ENCODE results near the gene PARP16. TPM values are rescaled to one million over a fixed set of nuclear protein-coding genes. Genes with fewer than 3 reads are reported as not detected.
"Not testable (repeated sequence)": the region's sequence is repeated elsewhere in the genome, so short reads cannot be mapped to it uniquely, and the experiment has no call there.

The PARP16 gene
- total and polyA plus RNA-seq, 11 donors, result 2.7 to 7.0 (median 4.8) TPM

- no peak for TF ChIP-seq CTCF (IDR thresholded peaks at IDR 0.05)
- TF ChIP-seq POLR2A (IDR thresholded peaks at IDR 0.05), result no peak
- 96 to 97% (median 97%) methylated on average over 6 of the region's 6 CpGs for WGBS, 4 donors
- peaks cover 0 to 29% (median 16%) of the 10 kb centered on the region in 12 donors for H3K4me1 ChIP-seq
- H3K4me3 ChIP-seq, result no peak overlapping the region
- no peak for ATAC-seq
- H3K27ac ChIP-seq, result no peak overlapping the region
- no peaks in the 10 kb centered on the region for H3K36me3 ChIP-seq
- H3K9me3 ChIP-seq, result no peaks in the 10 kb centered on the region
- H3K27me3 ChIP-seq, result no peaks in the 10 kb centered on the region
- intact Hi-C loops (cut with DNase I), result no loop called here
- no peak for DNase-seq
Observed at GRCh38 chr15:65246939-65247338, 39.7 kb downstream of the PARP16 start.

GRCh38 chr15:65246026-65246714 is 40.5 kb downstream of the PARP16 start:
- no peaks in the 10 kb centered on the region for H3K27me3 ChIP-seq
- peaks cover 0 to 29% (median 16%) of the 10 kb centered on the region in 12 donors for H3K4me1 ChIP-seq
- H3K9me3 ChIP-seq, result no peaks in the 10 kb centered on the region
- ATAC-seq (peak; percentile 29 to 53 (median 36)), DNase-seq (peak in 4 of 5 donors; percentile 22 to 55 (median 38))
- WGBS, 4 donors, result 54 to 78% (median 62%) methylated on average over 7 to 8 of the region's 8 CpGs
- intact Hi-C loops (cut with DNase I), result no loop called here
- H3K36me3 ChIP-seq, result no peaks in the 10 kb centered on the region
- H3K4me3 ChIP-seq, result no peak overlapping the region
- no peak for TF ChIP-seq POLR2A (IDR thresholded peaks at IDR 0.05)
- no peak for TF ChIP-seq CTCF (IDR thresholded peaks at IDR 0.05)
- H3K27ac ChIP-seq, result peak overlapping the region; percentile 35 to 82 (median 64)

DNA sequence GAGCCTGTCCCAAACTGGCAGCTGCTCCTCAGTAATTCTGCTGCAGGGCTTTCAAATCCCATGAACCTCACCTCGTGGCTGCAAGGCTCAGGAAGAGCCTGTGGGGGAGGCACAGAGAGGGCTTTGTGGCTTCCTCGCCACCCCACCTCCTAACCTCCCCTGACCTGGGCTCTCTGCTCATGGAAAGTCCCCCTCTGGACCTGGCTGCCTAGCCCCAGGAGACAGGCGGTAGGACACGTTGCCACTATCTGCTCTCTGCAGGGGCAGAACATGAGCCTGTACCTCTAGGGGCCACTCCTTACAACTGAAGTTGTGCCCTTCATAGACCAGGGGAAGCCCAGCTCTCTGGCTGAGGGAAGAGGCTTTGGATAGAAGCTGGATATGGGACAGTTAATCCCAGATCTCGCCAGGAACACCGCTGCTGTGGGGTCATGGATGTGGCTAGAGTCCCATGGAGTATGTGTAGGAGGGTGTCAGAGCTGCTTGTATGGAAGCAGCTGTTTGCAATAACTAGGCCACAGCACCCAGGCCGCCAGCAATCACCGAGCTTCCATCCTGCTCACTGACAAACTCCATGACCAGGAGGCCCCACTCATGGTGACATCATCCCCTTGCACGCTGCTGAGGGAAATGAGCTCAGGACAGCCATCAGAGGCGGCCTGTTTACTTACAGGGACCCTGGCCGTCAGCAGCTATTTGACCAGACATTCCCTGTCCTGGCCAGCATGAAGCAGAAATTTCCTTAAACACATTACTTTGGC is 41.4 kb downstream of the PARP16 start:
- Histone ChIP-seq H3K36me3 (no peaks in the 10 kb centered on the region), H3K27ac (peak overlapping the region in 11 of 12 donors; percentile 46 to 82 (median 64)), H3K4me3 (no peak overlapping the region), H3K4me1 (peaks cover 0 to 29% (median 16%) of the 10 kb centered on the region in 12 donors), H3K27me3 (no peaks in the 10 kb centered on the region), H3K9me3 (no peaks in the 10 kb centered on the region)
- 57 to 62% (median 59%) methylated on average over 11 of the region's 11 CpGs for WGBS, 4 donors
- intact Hi-C loops (cut with DNase I), result no loop called here
- DNase-seq (peak; percentile 76 to 91 (median 80)), ATAC-seq (peak; percentile 86 to 91 (median 90))
- TF ChIP-seq CTCF (IDR thresholded peaks at IDR 0.05), result no peak
- no peak for TF ChIP-seq POLR2A (IDR thresholded peaks at IDR 0.05)

DNA sequence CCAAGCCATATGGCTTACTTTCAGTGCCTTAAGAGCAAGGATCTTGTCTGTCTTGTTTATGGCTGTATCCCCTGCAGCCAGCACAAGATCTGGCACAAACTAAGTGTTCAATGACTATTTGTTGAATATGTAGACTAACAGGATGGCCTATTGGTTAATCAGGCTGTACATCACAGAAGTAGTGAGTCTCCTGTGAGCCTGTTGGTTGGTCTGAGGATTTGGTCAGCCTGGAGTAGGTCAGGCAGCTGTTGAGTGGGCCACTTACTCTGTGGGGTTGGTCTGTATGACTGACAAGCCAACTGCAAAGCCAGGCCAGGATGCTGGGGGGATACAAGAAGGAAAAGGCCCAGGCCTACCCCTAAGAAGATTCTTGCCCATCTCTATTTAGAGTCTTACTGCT is 42.0 kb downstream of the PARP16 start:
- H3K27ac ChIP-seq, result peak overlapping the region in 9 of 12 donors; percentile 18 to 82 (median 64)
- peak in 1 of 4 donors; percentile 11 for ATAC-seq

GRCh38 chr15:65236443-65236842 is 50.2 kb downstream of the PARP16 start:
- intact Hi-C loops (cut with DNase I); H3K9me3 ChIP-seq; H3K4me1 ChIP-seq; H3K4me3 ChIP-seq; H3K27me3 ChIP-seq; H3K27ac ChIP-seq; H3K36me3 ChIP-seq; DNase-seq; ATAC-seq: not testable (repeated sequence)
- 95 to 97% (median 96%) methylated on average over 8 of the region's 8 CpGs for WGBS, 4 donors

More for the DNA sequence above, 42.0 kb downstream of the PARP16 start:
- H3K27me3 ChIP-seq, result no peaks in the 10 kb centered on the region
- H3K4me1 ChIP-seq, result peaks cover 0 to 28% (median 16%) of the 10 kb centered on the region in 12 donors
- intact Hi-C loops (cut with DNase I), result no loop called here
- no peaks in the 10 kb centered on the region for H3K36me3 ChIP-seq
- TF ChIP-seq CTCF (IDR thresholded peaks at IDR 0.05), result no peak
- TF ChIP-seq POLR2A (IDR thresholded peaks at IDR 0.05), result no peak
- no peak for DNase-seq
- H3K4me3 ChIP-seq, result no peak overlapping the region
- no peaks in the 10 kb centered on the region for H3K9me3 ChIP-seq
